Gastrocnemius medialis (tissue), 4 donors: ENCODE results near the gene PSMD14. TPM values are rescaled to one million over a fixed set of nuclear protein-coding genes. Genes with fewer than 3 reads are reported as not detected.

Experiments
- ATAC-seq, 2 donors: fragments of 150-250 bp; one replicate each; pipeline ENCODE4 v1.9.1; 2016
- DNase-seq, 2 donors: peaks; one replicate each; pipeline ENCODE4 v3.0.0-alpha.2; 2019
- H3K27ac ChIP-seq, 4 donors: fragments of 200-600 bp; sonication (generic); 1 replicate in 1 of 4; 2 replicates in 3 of 4; pipeline ENCODE4 v1.5.1; 2016 to 2018; ENCODE audit warnings: mild to moderate bottlenecking in 2 of 4, moderate library complexity in 1 of 4
- H3K27me3 ChIP-seq, 3 donors: fragments of 200-600 bp; sonication (generic) in 2 of 3; 1 replicate in 1 of 3; 2 replicates in 2 of 3; pipeline versions ENCODE4 v1.5.1 to v1.6.0; 2016 to 2019; ENCODE audit warnings: mild to moderate bottlenecking in 1 of 3, moderate library complexity in 1 of 3
- H3K36me3 ChIP-seq, 2 donors: fragments of 200-600 bp; sonication (generic) in 1 of 2; one replicate each; pipeline ENCODE4 v1.5.1; 2017 to 2018
- H3K4me1 ChIP-seq, 2 donors: fragments of 200-600 bp; sonication (generic) in 1 of 2; one replicate each; pipeline ENCODE4 v1.5.1; 2016 to 2017; ENCODE audit warnings: mild to moderate bottlenecking in 2 of 2
- H3K4me3 ChIP-seq, 4 donors: fragments of 200-600 bp; sonication (generic) in 3 of 4; 1 replicate in 1 of 4; 2 replicates in 3 of 4; pipeline ENCODE4 v1.5.1; 2016 to 2019; ENCODE audit warnings: mild to moderate bottlenecking in 2 of 4
- H3K9me3 ChIP-seq, 3 donors: fragments of 200-600 bp; sonication (generic) in 2 of 3; 1 replicate in 1 of 3; 2 replicates in 2 of 3; pipeline ENCODE4 v1.5.1; 2016 to 2019
- POLR2A ChIP-seq, 2 donors: fragments of 450-650 bp; IDR thresholded peaks; one replicate each; pipeline ENCODE4 v1.6.1; 2017; ENCODE audit warnings: antibody characterized with exemption in 2 of 2, mild to moderate bottlenecking in 2 of 2, moderate library complexity in 2 of 2
- in situ Hi-C, 4 donors: fragments of 200-750 bp; cut with MboI; loops; one replicate each; pipeline versions ENCODE4 v1.15.0 to v1.8.0; 2017; ENCODE audit warnings: low sequenced_read_pairs in 4 of 4
- intact Hi-C: fragments of 100-400 bp; cut with DNase I; formaldehyde crosslinking; loops from one replicate; pipeline ENCODE4 v1.15.1; 2023; ENCODE audit warnings: low total_unique reads
- total RNA-seq, 4 donors: library from RNA; depleted of rRNA; stranded (reverse); fragments of >200 nt; gene quantifications; one replicate each; pipeline versions ENCODE4 v1.1.0 to v1.2.3, GENCODE V29; 2016
- TF ChIP-seq, protein P1 (sequence below), 5 experiments: fragments of 450-650 bp in 3 of 5; fragments of 200-600 bp in 2 of 5; sonication (generic) in 2 of 5; IDR thresholded peaks in 4 of 5; conservative IDR thresholded peaks in 1 of 5; 1 replicate in 4 of 5; 2 replicates in 1 of 5; pipeline ENCODE4 v1.5.1; 2016 to 2019; ENCODE audit warnings: antibody characterized with exemption in 5 of 5, mild to moderate bottlenecking in 3 of 5, moderate library complexity in 3 of 5

Gene PSMD14
- total RNA-seq, 4 donors from 2014 or later: 138 to 195 (median 163) TPM

GRCh38 chr2:161351678-161352077, 43.5 kb downstream of the PSMD14 start:
- H3K27ac ChIP-seq: no peak overlapping the region
- TF ChIP-seq, protein P1, sequence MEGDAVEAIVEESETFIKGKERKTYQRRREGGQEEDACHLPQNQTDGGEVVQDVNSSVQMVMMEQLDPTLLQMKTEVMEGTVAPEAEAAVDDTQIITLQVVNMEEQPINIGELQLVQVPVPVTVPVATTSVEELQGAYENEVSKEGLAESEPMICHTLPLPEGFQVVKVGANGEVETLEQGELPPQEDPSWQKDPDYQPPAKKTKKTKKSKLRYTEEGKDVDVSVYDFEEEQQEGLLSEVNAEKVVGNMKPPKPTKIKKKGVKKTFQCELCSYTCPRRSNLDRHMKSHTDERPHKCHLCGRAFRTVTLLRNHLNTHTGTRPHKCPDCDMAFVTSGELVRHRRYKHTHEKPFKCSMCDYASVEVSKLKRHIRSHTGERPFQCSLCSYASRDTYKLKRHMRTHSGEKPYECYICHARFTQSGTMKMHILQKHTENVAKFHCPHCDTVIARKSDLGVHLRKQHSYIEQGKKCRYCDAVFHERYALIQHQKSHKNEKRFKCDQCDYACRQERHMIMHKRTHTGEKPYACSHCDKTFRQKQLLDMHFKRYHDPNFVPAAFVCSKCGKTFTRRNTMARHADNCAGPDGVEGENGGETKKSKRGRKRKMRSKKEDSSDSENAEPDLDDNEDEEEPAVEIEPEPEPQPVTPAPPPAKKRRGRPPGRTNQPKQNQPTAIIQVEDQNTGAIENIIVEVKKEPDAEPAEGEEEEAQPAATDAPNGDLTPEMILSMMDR (IDR thresholded peaks at IDR 0.05 in 4 of 5, conservative IDR thresholded peaks at IDR 0.05 in 1 of 5): no peak
- TF ChIP-seq POLR2A (IDR thresholded peaks at IDR 0.05): no peak
- H3K36me3 ChIP-seq: no peaks in the 10 kb centered on the region
- H3K4me1 ChIP-seq: peaks cover 40 to 55% of the 10 kb centered on the region in 2 donors
- no peaks in the 10 kb centered on the region for H3K9me3 ChIP-seq
- intact Hi-C loops (no loop called here), in situ Hi-C loops (no loop called here)
- H3K4me3 ChIP-seq: no peak overlapping the region
- DNase-seq (no peak), ATAC-seq (no peak)
- no peaks in the 10 kb centered on the region for H3K27me3 ChIP-seq

GRCh38 chr2:161352719-161353118, 44.5 kb downstream of the PSMD14 start:
- Histone ChIP-seq H3K9me3 (no peaks in the 10 kb centered on the region), H3K4me1 (peaks cover 49 to 59% of the 10 kb centered on the region in 2 donors), H3K27ac (no peak overlapping the region), H3K27me3 (no peaks in the 10 kb centered on the region), H3K4me3 (no peak overlapping the region), H3K36me3 (no peaks in the 10 kb centered on the region)
- in situ Hi-C loops (no loop called here), intact Hi-C loops (no loop called here)
- DNase-seq: no peak
- TF ChIP-seq, protein P1 (IDR thresholded peaks at IDR 0.05 in 4 of 5, conservative IDR thresholded peaks at IDR 0.05 in 1 of 5): no peak
- TF ChIP-seq POLR2A (IDR thresholded peaks at IDR 0.05): no peak
- no peak for ATAC-seq

- no peak for TF ChIP-seq POLR2A (IDR thresholded peaks at IDR 0.05)
- TF ChIP-seq, protein P1 (IDR thresholded peaks at IDR 0.05 in 4 of 5, conservative IDR thresholded peaks at IDR 0.05 in 1 of 5): no peak
Observed at GRCh38 chr2:161353543-161353942, 45.3 kb downstream of the PSMD14 start.

DNA sequence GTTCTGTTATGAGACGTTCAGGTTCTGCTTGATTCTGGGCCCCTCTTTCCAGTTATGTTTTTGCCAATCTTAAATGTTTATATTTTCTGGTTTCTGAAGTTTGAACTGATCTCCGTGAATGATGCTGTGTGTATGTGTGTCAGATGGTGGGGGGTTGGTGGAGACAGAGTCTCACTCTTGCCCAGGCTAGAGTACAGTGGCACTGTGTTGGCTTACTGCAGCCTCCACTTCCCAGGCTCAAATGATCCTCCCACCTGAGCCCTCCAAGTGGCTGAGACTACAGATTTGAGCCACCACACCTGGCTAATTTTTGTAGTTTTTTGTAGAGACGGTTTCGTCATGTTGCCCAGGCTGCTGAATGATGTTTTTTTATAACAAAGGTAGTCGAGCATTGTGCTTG, 45.9 kb downstream of the PSMD14 start:
- no peak for ATAC-seq
- Histone ChIP-seq H3K4me1 (peaks cover 42 to 51% of the 10 kb centered on the region in 2 donors), H3K4me3 (no peak overlapping the region), H3K9me3 (no peaks in the 10 kb centered on the region), H3K36me3 (no peaks in the 10 kb centered on the region), H3K27me3 (no peaks in the 10 kb centered on the region), H3K27ac (no peak overlapping the region)
- in situ Hi-C loops: no loop called here
- no peak for DNase-seq
- TF ChIP-seq, protein P1 (IDR thresholded peaks at IDR 0.05 in 4 of 5, conservative IDR thresholded peaks at IDR 0.05 in 1 of 5): no peak
- TF ChIP-seq POLR2A (IDR thresholded peaks at IDR 0.05): no peak
- intact Hi-C loops: no loop called here

More at GRCh38 chr2:161353543-161353942, 45.3 kb downstream of the PSMD14 start:
- intact Hi-C loops: no loop called here
- H3K4me3 ChIP-seq: no peak overlapping the region
- H3K27me3 ChIP-seq: no peaks in the 10 kb centered on the region
- ATAC-seq: no peak
- in situ Hi-C loops: no loop called here
- peaks cover 47 to 54% of the 10 kb centered on the region in 2 donors for H3K4me1 ChIP-seq
- no peak overlapping the region for H3K27ac ChIP-seq
- no peaks in the 10 kb centered on the region for H3K36me3 ChIP-seq
- H3K9me3 ChIP-seq: no peaks in the 10 kb centered on the region
- DNase-seq: no peak

- in situ Hi-C loops: no loop called here
- H3K36me3 ChIP-seq: no peaks in the 10 kb centered on the region
Observed at GRCh38 chr2:161355106-161355505, 46.9 kb downstream of the PSMD14 start.

More at GRCh38 chr2:161355106-161355505, 46.9 kb downstream of the PSMD14 start:
- TF ChIP-seq POLR2A (IDR thresholded peaks at IDR 0.05): no peak
- TF ChIP-seq, protein P1 (IDR thresholded peaks at IDR 0.05 in 4 of 5, conservative IDR thresholded peaks at IDR 0.05 in 1 of 5): no peak
- Histone ChIP-seq H3K27ac (no peak overlapping the region), H3K4me3 (no peak overlapping the region), H3K9me3 (no peaks in the 10 kb centered on the region), H3K27me3 (no peaks in the 10 kb centered on the region), H3K4me1 (peaks cover 32 to 41% of the 10 kb centered on the region in 2 donors)
- intact Hi-C loops: no loop called here
- ATAC-seq (no peak), DNase-seq (no peak)
